ENCODE data around the gene VAC14. TPM values are rescaled to one million over a fixed set of nuclear protein-coding genes. Genes with fewer than 3 reads are reported as not detected.

The VAC14 gene
- total and polyA plus RNA-seq, 2 of the 8 experiments (the other 6 are each of a cell fraction or from before 2014, with no cell fraction given), result 56.0 to 108 TPM

GRCh38 chr16:70765491-70765890 lies 35.5 kb downstream of the VAC14 start:
- Histone ChIP-seq H2AK5ac (ENCODE audit: low read depth, low read length) (no peak overlapping the region), H3K4me1 (replicated peaks in 1 of 4; ENCODE audit: control insufficient read depth in 3 of 4, insufficient read depth in 4 of 4, low read length in 3 of 4) (peaks cover 0 to 5% (median 1%) of the 10 kb centered on the region in 4 experiments; a peak in 2 of 7 replicates), H3K79me2 (ENCODE audit: control insufficient read depth in 1 of 2, insufficient read depth in 2 of 2, low read length in 2 of 2) (no peaks in the 10 kb centered on the region), H3K4me2 (ENCODE audit: insufficient read depth in 1 of 2, low read depth in 2 of 2, low read length in 2 of 2) (no peak overlapping the region), H2AFZ (ENCODE audit: low read length) (no peak overlapping the region), H3K4me3 (ENCODE audit: extremely low read depth in 1 of 4, insufficient read depth in 2 of 4, low read depth in 3 of 4, low read length in 4 of 4) (no peak overlapping the region), H2BK20ac (ENCODE audit: low read length) (no peak overlapping the region), H2BK5ac (ENCODE audit: low read depth, low read length) (no peak overlapping the region), H4K20me1 (replicated peaks in 1 of 2; ENCODE audit: control insufficient read depth in 1 of 2, insufficient read depth in 2 of 2, low read length in 2 of 2) (peaks cover 0 to 5% of the 10 kb centered on the region in 2 experiments), H2BK120ac (replicated peaks; ENCODE audit: low read depth, low read length) (no peak overlapping the region), H3K36me3 (ENCODE audit: control insufficient read depth in 2 of 4, insufficient read depth in 4 of 4, low read length in 3 of 4) (peaks cover 0 to 8% (median 4%) of the 10 kb centered on the region in 4 experiments; a peak in 4 of 8 replicates), H3K9me3 (ENCODE audit: insufficient read depth in 2 of 2, low read depth in 1 of 2, low read length in 1 of 2) (no peaks in the 10 kb centered on the region), H3K56ac (replicated peaks; ENCODE audit: insufficient read length, low read depth, low read length) (no peak overlapping the region), H2BK15ac (ENCODE audit: low read length) (no peak overlapping the region), H3K79me1 (ENCODE audit: low read depth, low read length) (no peaks in the 10 kb centered on the region; the same call in 1 of the 2 replicates), H2BK12ac (ENCODE audit: low read depth, low read length) (no peak overlapping the region), H3K23ac (ENCODE audit: insufficient read length) (no peak overlapping the region), H3K18ac (ENCODE audit: extremely low read depth, low read length) (no peak overlapping the region), H3K14ac (ENCODE audit: insufficient read length) (no peak overlapping the region), H3K27me3 (replicated peaks in 1 of 4; ENCODE audit: control insufficient read depth in 3 of 4, extremely low read depth in 1 of 4, insufficient read depth in 3 of 4, low read length in 3 of 4) (no peaks in the 10 kb centered on the region), H4K8ac (ENCODE audit: extremely low read depth, insufficient read depth, low read length) (no peak overlapping the region), H3K23me2 (ENCODE audit: low read depth, low read length) (no peaks in the 10 kb centered on the region), H3K9ac (replicated peaks in 1 of 4; ENCODE audit: extremely low read depth in 1 of 4, low read depth in 3 of 4, low read length in 3 of 4) (no peak overlapping the region), H3K27ac (ENCODE audit: low read depth, low read length) (no peak overlapping the region), H4K91ac (replicated peaks; ENCODE audit: insufficient read length, low read length) (no peak overlapping the region), H4K5ac (ENCODE audit: insufficient read length, low read depth, low read length) (no peak overlapping the region), H3K4ac (replicated peaks; ENCODE audit: insufficient read length, low read depth, low read length) (no peak overlapping the region)
- ChIA-PET CTCF (ENCODE audit: partially characterized antibody) (interaction anchor here (0.8 to 5.2 kb wide), 7 partner anchors 10 to 111 kb away, joined by 3 to 35 read pairs (median 3); no protein-coding TSS in a partner anchor), POLR2A (ENCODE audit: partially characterized antibody) (interaction anchor here (0.7 kb wide), 1 partner anchor 27 kb away, joined by 4 read pairs; no protein-coding TSS in a partner anchor)
- WGBS, 2 experiments (ENCODE audit: extremely low coverage in 1 of 2, insufficient coverage in 1 of 2, insufficient read length in 1 of 2, insufficient replicate concordance in 2 of 2, low coverage in 1 of 2, low lambda C conversion rate in 2 of 2, missing lambda C conversion rate in 1 of 2), result 91% methylated on average over 8 of the region's 8 CpGs; no CpG with 5 or more reads in 1 of the 2 experiments
- no peak for TF ChIP-seq TEAD4 (IDR thresholded peaks at IDR 0.05; ENCODE audit: low read depth, low read length)
- no peak for TF ChIP-seq SP1 (IDR thresholded peaks at IDR 0.05; ENCODE audit: low read depth, low read length)
- no peak for TF ChIP-seq JUN (IDR thresholded peaks at IDR 0.05; ENCODE audit: low read depth, low read length)
- no peak for TF ChIP-seq YY1 (IDR thresholded peaks at IDR 0.05; ENCODE audit: low read depth, low read length)
- TF ChIP-seq TBP (IDR thresholded peaks at IDR 0.05; ENCODE audit: low read depth, low read length), result no peak
- no peak for DNase-seq (ENCODE audit: low read depth in 1 of 2, low spot score in 2 of 2)
- no peak for FAIRE-seq
